Stimulated activated CD4-positive, alpha-beta T cell treated with anti-CD3 and anti-CD28 coated beads, Interleukin-12 subunit alpha, Interleukin-12 subunit beta, amount 100 ng/mL, for 4 hours (primary cell): ENCODE measurements around the gene PDE4D.

Source experiments
- DNase-seq: peaks from one replicate; pipeline ENCODE4 v3.0.0-alpha.2; 2020

The PDE4D gene

GRCh38 chr5:59126016-59126707, 767.4 kb downstream of the PDE4D start:
- no peak for DNase-seq

- no peak for DNase-seq
Observed at GRCh38 chr5:59125011-59125961, 768.2 kb downstream of the PDE4D start.

GRCh38 chr5:59123595-59124561, 769.6 kb downstream of the PDE4D start:
- DNase-seq: no peak

GRCh38 chr5:59119480-59119879, 774.0 kb downstream of the PDE4D start:
- DNase-seq: no peak

GRCh38 chr5:59117320-59117719, 776.2 kb downstream of the PDE4D start:
- no peak for DNase-seq

- no peak for DNase-seq
Observed at GRCh38 chr5:59116231-59116865, 777.2 kb downstream of the PDE4D start.

- DNase-seq: no peak
Observed at GRCh38 chr5:59115345-59115744, 778.2 kb downstream of the PDE4D start.

GRCh38 chr5:59109383-59109782, 784.1 kb downstream of the PDE4D start:
- no peak for DNase-seq

GRCh38 chr5:59107692-59108091, 785.8 kb downstream of the PDE4D start:
- DNase-seq: no peak

- no peak for DNase-seq
Observed at GRCh38 chr5:59104400-59105127, 789.0 kb downstream of the PDE4D start.

- DNase-seq: no peak
Observed at GRCh38 chr5:59103303-59103702, 790.2 kb downstream of the PDE4D start.

- DNase-seq: no peak
Observed at GRCh38 chr5:59102437-59102836, 791.1 kb downstream of the PDE4D start.

GRCh38 chr5:59100875-59101274, 792.7 kb downstream of the PDE4D start:
- DNase-seq: no peak

- DNase-seq: no peak
Observed at GRCh38 chr5:59099995-59100345, 793.6 kb downstream of the PDE4D start.

- DNase-seq: no peak
Observed at GRCh38 chr5:59099270-59099994, 794.1 kb downstream of the PDE4D start.

- no peak for DNase-seq
Observed at GRCh38 chr5:59098743-59099142, 794.8 kb downstream of the PDE4D start.

GRCh38 chr5:59097712-59098111, 795.8 kb downstream of the PDE4D start:
- no peak for DNase-seq

- DNase-seq: no peak
Observed at GRCh38 chr5:59097116-59097515, 796.4 kb downstream of the PDE4D start.

GRCh38 chr5:59095480-59095879, 798.0 kb downstream of the PDE4D start:
- DNase-seq: no peak

- DNase-seq: no peak
Observed at GRCh38 chr5:59094864-59095263, 798.7 kb downstream of the PDE4D start.

GRCh38 chr5:59093329-59093728, 800.2 kb downstream of the PDE4D start:
- no peak for DNase-seq
